GM10248 (cell line): Measurements from ENCODE around the gene KLHL29.
A peak's percentile ranks its signal among the peaks of the same experiment; 100 is the strongest.

Experiments
- CTCF ChIA-PET: fragments of 300-600 bp; sonication (Branson Sonifier 250); formaldehyde crosslinking; extraction: SDS; loops from one replicate; lab custom pipeline; 2021; ENCODE audit warnings: antibody characterized with exemption; lab: Yijun Ruan, JAX
- POLR2A ChIA-PET: fragments of 350-650 bp; sonication (Branson Sonifier 250); formaldehyde crosslinking; extraction: SDS; loops from one replicate; lab custom pipeline; 2020; ENCODE audit warnings: antibody characterized with exemption; lab: Yijun Ruan, JAX
- DNase-seq: peaks from one replicate; pipeline ENCODE4 v3.0.0; 2012; ENCODE audit errors: extremely low spot score
- CTCF ChIP-seq: IDR thresholded peaks from 2 replicates; pipeline ENCODE4 v1.5.1; 2012; ENCODE audit warnings: mild to moderate bottlenecking, low read depth; ENCODE audit errors: extremely low read depth, missing control alignments, control extremely low read depth

KLHL29 gene

GRCh38 chr2:23400703-23401102 is 15.7 kb downstream of the KLHL29 start:
- CTCF ChIA-PET: interaction anchor here (1.2 kb wide), 2 partner anchors 15 to 26 kb away, joined by 4 to 5 read pairs; no protein-coding TSS in a partner anchor
- no peak for TF ChIP-seq CTCF
- DNase-seq: no peak
- POLR2A ChIA-PET: no interaction called here

GRCh38 chr2:23401427-23402204 is 16.6 kb downstream of the KLHL29 start:
- POLR2A ChIA-PET: no interaction called here
- no peak for DNase-seq
- CTCF ChIA-PET: interaction anchor here (0.6 kb wide), 1 partner anchor 9 kb away, joined by 3 read pairs; no protein-coding TSS in a partner anchor
- TF ChIP-seq CTCF: no peak

GRCh38 chr2:23402205-23402740 is 17.3 kb downstream of the KLHL29 start:
- no peak for DNase-seq
- ChIA-PET CTCF (no interaction called here), POLR2A (no interaction called here)
- TF ChIP-seq CTCF: no peak

GRCh38 chr2:23404426-23404825 is 19.4 kb downstream of the KLHL29 start:
- ChIA-PET CTCF (interaction anchor here (1.1 to 1.6 kb wide), 5 partner anchors 9 to 46 kb away, joined by 3 to 6 read pairs (median 3); no protein-coding TSS in a partner anchor), POLR2A (no interaction called here)
- peak; percentile 35 for TF ChIP-seq CTCF
- peak; percentile 43 for DNase-seq

GRCh38 chr2:23409248-23409647 is 24.3 kb downstream of the KLHL29 start:
- no peak for DNase-seq
- CTCF ChIA-PET: interaction anchor here (1.2 to 1.4 kb wide), 2 partner anchors 11 to 30 kb away, joined by 3 read pairs; no protein-coding TSS in a partner anchor
- no peak for TF ChIP-seq CTCF
- POLR2A ChIA-PET: no interaction called here

DNA sequence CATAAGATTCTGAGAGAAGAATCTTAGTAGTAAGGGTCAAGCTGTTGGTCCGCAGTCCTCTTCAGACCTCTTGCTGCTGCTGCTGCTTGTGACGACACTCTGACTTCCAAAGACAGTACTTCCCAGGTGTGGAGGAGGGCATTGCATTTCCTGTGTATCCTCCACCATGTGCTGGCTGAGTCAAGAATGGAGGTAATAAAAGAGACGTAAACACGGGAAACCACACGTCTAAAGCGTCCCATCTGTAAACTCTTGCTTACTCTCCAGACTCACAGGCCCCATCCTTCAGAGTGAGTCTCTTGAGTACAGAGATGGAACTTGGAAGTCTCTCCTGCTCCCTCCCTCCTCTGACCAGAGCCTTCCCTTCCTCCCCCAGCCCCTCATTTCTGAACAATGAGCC is 25.6 kb downstream of the KLHL29 start:
- no peak for TF ChIP-seq CTCF
- CTCF ChIA-PET: no interaction called here
- POLR2A ChIA-PET: no interaction called here
- DNase-seq: no peak
